ENCODE data around the gene NOL4L.

NOL4L gene

DNA sequence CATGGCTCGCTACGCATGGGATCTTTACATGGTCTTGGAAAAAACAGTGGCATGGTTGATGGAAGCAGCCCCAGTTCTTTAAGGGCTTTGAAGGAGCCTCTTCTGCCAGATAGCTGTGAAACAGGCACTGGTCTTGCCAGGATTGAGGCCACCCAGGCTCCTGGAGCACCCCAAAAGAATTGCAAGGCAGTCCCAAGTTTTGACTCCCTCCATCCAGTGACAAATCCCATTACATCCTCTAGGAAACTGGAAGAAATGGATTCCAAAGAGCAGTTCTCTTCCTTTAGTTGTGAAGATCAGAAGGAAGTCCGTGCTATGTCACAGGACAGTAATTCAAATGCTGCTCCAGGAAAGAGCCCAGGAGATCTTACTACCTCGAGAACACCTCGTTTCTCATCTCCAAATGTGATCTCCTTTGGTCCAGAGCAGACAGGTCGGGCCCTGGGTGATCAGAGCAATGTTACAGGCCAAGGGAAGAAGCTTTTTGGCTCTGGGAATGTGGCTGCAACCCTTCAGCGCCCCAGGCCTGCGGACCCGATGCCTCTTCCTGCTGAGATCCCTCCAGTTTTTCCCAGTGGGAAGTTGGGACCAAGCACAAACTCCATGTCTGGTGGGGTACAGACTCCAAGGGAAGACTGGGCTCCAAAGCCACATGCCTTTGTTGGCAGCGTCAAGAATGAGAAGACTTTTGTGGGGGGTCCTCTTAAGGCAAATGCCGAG lies 148.8 kb downstream of the NOL4L start:
- H3K4me3 ChIP-seq (ENCODE audit: low read depth, low read length), result no peak overlapping the region
- TF ChIP-seq, protein P1, sequence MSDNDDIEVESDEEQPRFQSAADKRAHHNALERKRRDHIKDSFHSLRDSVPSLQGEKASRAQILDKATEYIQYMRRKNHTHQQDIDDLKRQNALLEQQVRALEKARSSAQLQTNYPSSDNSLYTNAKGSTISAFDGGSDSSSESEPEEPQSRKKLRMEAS (IDR thresholded peaks at IDR 0.05; ENCODE audit: low read depth, low read length), result no peak
- TF ChIP-seq POLR2A (IDR thresholded peaks at IDR 0.05; ENCODE audit: extremely low read depth, insufficient read length) (no peak), MYC (IDR thresholded peaks at IDR 0.05; ENCODE audit: low read depth, low read length) (no peak)
- TF ChIP-seq, protein P2, sequence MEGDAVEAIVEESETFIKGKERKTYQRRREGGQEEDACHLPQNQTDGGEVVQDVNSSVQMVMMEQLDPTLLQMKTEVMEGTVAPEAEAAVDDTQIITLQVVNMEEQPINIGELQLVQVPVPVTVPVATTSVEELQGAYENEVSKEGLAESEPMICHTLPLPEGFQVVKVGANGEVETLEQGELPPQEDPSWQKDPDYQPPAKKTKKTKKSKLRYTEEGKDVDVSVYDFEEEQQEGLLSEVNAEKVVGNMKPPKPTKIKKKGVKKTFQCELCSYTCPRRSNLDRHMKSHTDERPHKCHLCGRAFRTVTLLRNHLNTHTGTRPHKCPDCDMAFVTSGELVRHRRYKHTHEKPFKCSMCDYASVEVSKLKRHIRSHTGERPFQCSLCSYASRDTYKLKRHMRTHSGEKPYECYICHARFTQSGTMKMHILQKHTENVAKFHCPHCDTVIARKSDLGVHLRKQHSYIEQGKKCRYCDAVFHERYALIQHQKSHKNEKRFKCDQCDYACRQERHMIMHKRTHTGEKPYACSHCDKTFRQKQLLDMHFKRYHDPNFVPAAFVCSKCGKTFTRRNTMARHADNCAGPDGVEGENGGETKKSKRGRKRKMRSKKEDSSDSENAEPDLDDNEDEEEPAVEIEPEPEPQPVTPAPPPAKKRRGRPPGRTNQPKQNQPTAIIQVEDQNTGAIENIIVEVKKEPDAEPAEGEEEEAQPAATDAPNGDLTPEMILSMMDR (IDR thresholded peaks at IDR 0.05; ENCODE audit: low read depth, low read length), result no peak
- DNase-seq (ENCODE audit: low read depth), result no peak

DNA sequence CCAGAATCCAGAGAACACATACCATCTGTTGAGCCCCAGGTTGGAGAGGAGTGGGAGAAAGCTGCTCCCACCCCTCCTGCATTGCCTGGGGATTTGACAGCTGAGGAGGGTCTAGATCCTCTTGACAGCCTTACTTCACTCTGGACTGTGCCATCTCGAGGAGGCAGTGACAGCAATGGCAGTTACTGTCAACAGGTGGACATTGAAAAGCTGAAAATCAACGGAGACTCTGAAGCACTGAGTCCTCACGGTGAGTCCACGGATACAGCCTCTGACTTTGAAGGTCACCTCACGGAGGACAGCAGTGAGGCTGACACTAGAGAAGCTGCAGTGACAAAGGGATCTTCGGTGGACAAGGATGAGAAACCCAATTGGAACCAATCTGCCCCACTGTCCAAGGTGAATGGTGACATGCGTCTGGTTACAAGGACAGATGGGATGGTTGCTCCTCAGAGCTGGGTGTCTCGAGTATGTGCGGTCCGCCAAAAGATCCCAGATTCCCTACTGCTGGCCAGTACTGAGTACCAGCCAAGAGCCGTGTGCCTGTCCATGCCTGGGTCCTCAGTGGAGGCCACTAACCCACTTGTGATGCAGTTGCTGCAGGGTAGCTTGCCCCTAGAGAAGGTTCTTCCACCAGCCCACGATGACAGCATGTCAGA lies 149.6 kb downstream of the NOL4L start:
- DNase-seq (ENCODE audit: low read depth), result no peak
- H3K4me3 ChIP-seq (ENCODE audit: low read depth, low read length), result no peak overlapping the region
- TF ChIP-seq, protein P2 (IDR thresholded peaks at IDR 0.05; ENCODE audit: low read depth, low read length), result no peak
- TF ChIP-seq POLR2A (IDR thresholded peaks at IDR 0.05; ENCODE audit: extremely low read depth, insufficient read length) (peak; percentile 7), MYC (IDR thresholded peaks at IDR 0.05; ENCODE audit: low read depth, low read length) (no peak)
- TF ChIP-seq, protein P1 (IDR thresholded peaks at IDR 0.05; ENCODE audit: low read depth, low read length), result no peak

DNA sequence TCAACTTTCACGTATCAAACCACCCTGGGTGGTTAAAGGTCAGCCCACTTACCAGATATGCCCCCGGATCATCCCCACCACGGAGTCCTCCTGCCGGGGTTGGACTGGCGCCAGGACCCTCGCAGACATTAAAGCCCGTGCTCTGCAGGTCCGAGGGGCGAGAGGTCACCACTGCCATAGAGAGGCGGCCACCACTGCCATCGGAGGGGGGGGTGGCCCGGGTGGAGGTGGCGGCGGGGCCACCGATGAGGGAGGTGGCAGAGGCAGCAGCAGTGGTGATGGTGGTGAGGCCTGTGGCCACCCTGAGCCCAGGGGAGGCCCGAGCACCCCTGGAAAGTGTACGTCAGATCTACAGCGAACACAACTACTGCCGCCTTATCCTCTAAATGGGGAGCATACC lies 150.7 kb downstream of the NOL4L start:
- TF ChIP-seq, protein P2 (IDR thresholded peaks at IDR 0.05; ENCODE audit: low read depth, low read length), result no peak
- TF ChIP-seq, protein P1 (IDR thresholded peaks at IDR 0.05; ENCODE audit: low read depth, low read length), result no peak
- TF ChIP-seq MYC (IDR thresholded peaks at IDR 0.05; ENCODE audit: low read depth, low read length), result no peak
- TF ChIP-seq POLR2A (IDR thresholded peaks at IDR 0.05; ENCODE audit: extremely low read depth, insufficient read length), result no peak
- no peak for DNase-seq (ENCODE audit: low read depth)
- no peak overlapping the region for H3K4me3 ChIP-seq (ENCODE audit: low read depth, low read length)

DNA sequence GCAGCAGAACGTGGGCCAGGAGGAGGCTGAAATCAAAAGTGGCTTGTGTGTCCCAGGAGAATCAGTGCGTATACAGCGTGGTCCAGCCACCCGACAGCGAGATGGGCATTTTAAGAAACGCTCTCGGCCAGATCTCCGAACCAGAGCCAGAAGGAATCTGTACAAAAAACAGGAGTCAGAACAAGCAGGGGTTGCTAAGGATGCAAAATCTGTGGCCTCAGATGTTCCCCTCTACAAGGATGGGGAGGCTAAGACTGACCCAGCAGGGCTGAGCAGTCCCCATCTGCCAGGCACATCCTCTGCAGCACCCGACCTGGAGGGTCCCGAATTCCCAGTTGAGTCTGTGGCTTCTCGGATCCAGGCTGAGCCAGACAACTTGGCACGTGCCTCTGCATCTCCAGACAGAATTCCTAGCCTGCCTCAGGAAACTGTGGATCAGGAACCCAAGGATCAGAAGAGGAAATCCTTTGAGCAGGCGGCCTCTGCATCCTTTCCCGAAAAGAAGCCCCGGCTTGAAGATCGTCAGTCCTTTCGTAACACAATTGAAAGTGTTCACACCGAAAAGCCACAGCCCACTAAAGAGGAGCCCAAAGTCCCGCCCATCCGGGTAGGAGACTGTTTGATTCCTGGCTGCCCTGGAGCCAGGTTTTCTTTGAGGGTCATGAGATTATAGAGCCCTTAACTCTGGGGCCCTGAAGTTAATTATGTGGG lies 151.7 kb downstream of the NOL4L start:
- TF ChIP-seq POLR2A (IDR thresholded peaks at IDR 0.05; ENCODE audit: extremely low read depth, insufficient read length), result no peak
- TF ChIP-seq, protein P2 (IDR thresholded peaks at IDR 0.05; ENCODE audit: low read depth, low read length), result no peak
- DNase-seq (ENCODE audit: low read depth), result no peak
- H3K4me3 ChIP-seq (ENCODE audit: low read depth, low read length), result no peak overlapping the region

DNA sequence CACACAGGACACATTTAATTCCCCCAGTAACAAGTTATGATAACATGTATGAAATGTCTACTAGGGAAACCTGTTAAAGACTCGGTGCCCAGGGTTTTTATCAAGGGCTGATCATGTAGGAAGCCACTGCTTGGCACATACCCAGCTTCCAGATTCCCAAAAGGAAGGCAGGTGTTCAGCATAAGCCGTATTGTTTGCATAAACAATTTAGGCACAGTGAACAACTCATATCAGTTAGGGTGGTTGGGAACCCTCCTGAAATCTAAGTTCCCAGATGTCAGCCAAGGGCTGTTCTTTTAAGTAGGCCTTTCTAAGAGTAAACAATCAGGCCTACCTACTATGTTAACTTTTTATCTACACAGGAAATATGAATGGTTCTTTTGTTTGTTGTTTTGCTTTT lies 152.9 kb downstream of the NOL4L start:
- TF ChIP-seq POLR2A (IDR thresholded peaks at IDR 0.05; ENCODE audit: extremely low read depth, insufficient read length), result no peak
- H3K4me3 ChIP-seq (ENCODE audit: low read depth, low read length), result no peak overlapping the region
- no peak for DNase-seq (ENCODE audit: low read depth)

DNA sequence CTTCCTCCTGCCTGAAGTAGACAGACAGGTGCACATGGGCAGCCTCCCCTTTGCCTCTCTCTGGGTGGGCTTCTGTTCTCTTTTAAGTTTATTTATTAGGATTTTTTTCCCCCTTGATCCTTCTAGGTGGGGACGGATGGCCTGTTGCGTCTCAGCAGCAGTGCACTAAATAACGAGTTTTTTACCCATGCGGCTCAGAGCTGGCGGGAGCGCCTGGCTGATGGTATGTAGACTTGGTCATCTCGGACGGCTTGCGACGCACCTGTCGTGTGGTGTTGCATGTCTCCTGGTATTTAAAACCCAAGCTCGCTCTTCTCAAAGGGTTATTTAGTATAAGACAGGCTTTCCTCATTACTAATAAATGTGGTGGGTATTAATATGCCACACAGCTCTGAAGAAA lies 153.7 kb downstream of the NOL4L start:
- no peak for DNase-seq (ENCODE audit: low read depth)
- H3K4me3 ChIP-seq (ENCODE audit: low read depth, low read length), result no peak overlapping the region

More for the DNA sequence above, 153.7 kb downstream of the NOL4L start:
- TF ChIP-seq, protein P2 (IDR thresholded peaks at IDR 0.05; ENCODE audit: low read depth, low read length), result no peak
- TF ChIP-seq, protein P1 (IDR thresholded peaks at IDR 0.05; ENCODE audit: low read depth, low read length), result no peak
- TF ChIP-seq POLR2A (IDR thresholded peaks at IDR 0.05; ENCODE audit: extremely low read depth, insufficient read length) (no peak), MYC (IDR thresholded peaks at IDR 0.05; ENCODE audit: low read depth, low read length) (no peak)

Data from NB4 (cell line).